CD4-positive, alpha-beta T cell (primary cell): ENCODE data around the gene ZNF813. TPM values are rescaled to one million over a fixed set of nuclear protein-coding genes. Genes with fewer than 3 reads are reported as not detected.

Source experiments
- ATAC-seq: fragments of 200-7000 bp; cut with Tn5 transposase; one replicate; pipeline ENCODE4 v1.10.0; 2022; ENCODE audit warnings: mild to moderate bottlenecking; ENCODE audit not compliant: poor library complexity
- CTCF ChIA-PET: fragments of 350-600 bp; sonication (Branson Sonifier 250); formaldehyde crosslinking; loops from one replicate; lab custom pipeline; 2021; ENCODE audit warnings: antibody characterized with exemption, inconsistent platforms; lab: Charles Lee
- POLR2A ChIA-PET: fragments of 350-600 bp; sonication (Branson Sonifier 250); formaldehyde crosslinking; loops from one replicate; lab custom pipeline; 2021; ENCODE audit warnings: antibody characterized with exemption, inconsistent platforms; lab: Charles Lee
- DNase-seq, 14 experiments: peaks; one replicate each; pipeline ENCODE4 v3.0.0-alpha.2; 2013 to 2020; ENCODE audit warnings: mixed read lengths in 2 of 14
- H3K27ac ChIP-seq, 2 donors: one replicate each; pipeline versions ENCODE4 v1.5.1 to v1.7.0; 2013; ENCODE audit warnings: low read length in 2 of 2, low read depth in 1 of 2, mild to moderate bottlenecking in 1 of 2
- H3K27me3 ChIP-seq, 2 experiments: 1 replicate in 1 of 2; 2 replicates in 1 of 2; pipeline versions ENCODE4 v1.6.1 to v1.7.0; 2013; ENCODE audit warnings: low read length in 2 of 2, control low read depth in 1 of 2, mild to moderate bottlenecking in 1 of 2, moderate library complexity in 1 of 2; ENCODE audit not compliant: insufficient read depth in 2 of 2, control insufficient read depth in 1 of 2
- H3K36me3 ChIP-seq: one replicate; pipeline ENCODE4 v1.6.1; 2013; ENCODE audit warnings: low read length, control low read depth; ENCODE audit not compliant: insufficient read depth
- H3K4me1 ChIP-seq: one replicate; pipeline ENCODE4 v1.6.1; 2013; ENCODE audit warnings: low read length, control low read depth; ENCODE audit not compliant: insufficient read depth
- H3K4me3 ChIP-seq: one replicate; pipeline ENCODE4 v1.5.1; 2013; ENCODE audit warnings: mild to moderate bottlenecking, low read length, moderate library complexity
- H3K9me3 ChIP-seq, 2 experiments: 1 replicate in 1 of 2; 2 replicates in 1 of 2; pipeline versions ENCODE4 v1.6.1 to v1.7.0; 2013; ENCODE audit warnings: low read length in 2 of 2, mild to moderate bottlenecking in 2 of 2, control low read depth in 1 of 2, moderate library complexity in 1 of 2; ENCODE audit not compliant: control insufficient read depth in 1 of 2, insufficient read depth in 1 of 2
- H3K27ac Mint-ChIP-seq: one replicate; pipeline ENCODE4 v1.8.0; 2020; ENCODE audit warnings: mixed read lengths
- H3K27me3 Mint-ChIP-seq: one replicate; pipeline ENCODE4 v1.8.0; 2021; ENCODE audit warnings: mixed read lengths
- H3K36me3 Mint-ChIP-seq: one replicate; pipeline ENCODE4 v1.8.0; 2021; ENCODE audit warnings: low read depth, mixed read lengths
- H3K4me1 Mint-ChIP-seq: one replicate; pipeline ENCODE4 v1.8.0; 2021; ENCODE audit warnings: low read depth, mixed read lengths
- H3K4me3 Mint-ChIP-seq: one replicate; pipeline ENCODE4 v1.8.0; 2020; ENCODE audit warnings: mild to moderate bottlenecking, mixed read lengths
- H3K9me3 Mint-ChIP-seq: one replicate; pipeline ENCODE4 v1.8.0; 2020; ENCODE audit warnings: mixed read lengths
- CTCF ChIP-seq: fragments of 200-600 bp; IDR thresholded peaks from one replicate; pipeline ENCODE4 v1.8.0; 2022; ENCODE audit warnings: antibody characterized with exemption, mild to moderate bottlenecking
- intact Hi-C, 2 experiments: fragments of 100-400 bp; cut with DNase I in 1 of 2; cut with micrococcal nuclease in 1 of 2; formaldehyde crosslinking; loops; one replicate each; pipeline versions ENCODE4 v1.15.1 to v1.9.0; 2023 to 2025; cut with DNase I, micrococcal nuclease
- total RNA-seq, 174 experiments: library from RNA in 2 of 174; stranded (reverse) in 2 of 174; gene quantifications; one replicate each; pipeline ENCODE4 v1.2.3 and lab custom pipeline; 2021 to 2026

Gene ZNF813
- total RNA-seq, 2 experiments from 2014 or later, result 2.0 to 2.7 TPM

GRCh38 chr19:53517114-53517741 lies 49.7 kb downstream of the ZNF813 start:
- ChIA-PET CTCF (interaction anchor here (1.0 kb wide), 1 partner anchor 321 kb away, joined by 4 read pairs; no protein-coding TSS in a partner anchor), POLR2A (no interaction called here)
- H3K27ac ChIP-seq, result no peak overlapping the region
- H3K9me3 Mint-ChIP-seq, result peaks cover 9% of the 10 kb centered on the region
- intact Hi-C loops, result loop anchor here in 1 of 2 experiments (5.0 to 10.0 kb wide), 2 partner anchors 50 to 412 kb away; partner anchors contain the start of genes ZNF160 and ZNF813
- peaks cover 15% of the 10 kb centered on the region for H3K4me1 Mint-ChIP-seq
- no peaks in the 10 kb centered on the region for H3K27me3 Mint-ChIP-seq
- TF ChIP-seq CTCF, result no peak
- ATAC-seq (no peak), DNase-seq (no peak)
- H3K36me3 ChIP-seq, result no peaks in the 10 kb centered on the region
- no peaks in the 10 kb centered on the region for H3K27me3 ChIP-seq
- peaks cover 9 to 31% of the 10 kb centered on the region in 2 experiments for H3K9me3 ChIP-seq
- peaks cover 20% of the 10 kb centered on the region for H3K36me3 Mint-ChIP-seq
- peaks cover 18% of the 10 kb centered on the region for H3K4me1 ChIP-seq
- no peak overlapping the region for H3K27ac Mint-ChIP-seq
- H3K4me3 ChIP-seq, result no peak overlapping the region
- no peak overlapping the region for H3K4me3 Mint-ChIP-seq

GRCh38 chr19:53518121-53518520 lies 50.6 kb downstream of the ZNF813 start:
- Histone ChIP-seq H3K4me1 (peaks cover 18% of the 10 kb centered on the region), H3K4me3 (no peak overlapping the region), H3K27ac (no peak overlapping the region), H3K9me3 (peaks cover 9 to 31% of the 10 kb centered on the region in 2 experiments), H3K36me3 (no peaks in the 10 kb centered on the region), H3K27me3 (no peaks in the 10 kb centered on the region)
- H3K27me3 Mint-ChIP-seq, result no peaks in the 10 kb centered on the region
- ATAC-seq (no peak), DNase-seq (no peak)
- no peak overlapping the region for H3K27ac Mint-ChIP-seq
- TF ChIP-seq CTCF, result no peak
- H3K9me3 Mint-ChIP-seq, result peaks cover 9% of the 10 kb centered on the region
- peaks cover 26% of the 10 kb centered on the region for H3K36me3 Mint-ChIP-seq
- intact Hi-C loops, result loop anchor here in 1 of 2 experiments (5.0 to 10.0 kb wide), 2 partner anchors 51 to 413 kb away; partner anchors contain the start of genes ZNF160 and ZNF813
- H3K4me3 Mint-ChIP-seq, result no peak overlapping the region
- ChIA-PET CTCF (no interaction called here), POLR2A (no interaction called here)
- peaks cover 20% of the 10 kb centered on the region for H3K4me1 Mint-ChIP-seq

GRCh38 chr19:53518716-53519115 lies 51.2 kb downstream of the ZNF813 start:
- peaks cover 9% of the 10 kb centered on the region for H3K9me3 Mint-ChIP-seq
- Histone ChIP-seq H3K27me3 (no peaks in the 10 kb centered on the region), H3K36me3 (no peaks in the 10 kb centered on the region), H3K9me3 (peaks cover 9 to 31% of the 10 kb centered on the region in 2 experiments), H3K4me1 (peaks cover 18% of the 10 kb centered on the region), H3K27ac (no peak overlapping the region), H3K4me3 (no peak overlapping the region)
- no peak overlapping the region for H3K4me3 Mint-ChIP-seq
- DNase-seq (no peak), ATAC-seq (no peak)
- intact Hi-C loops, result loop anchor here in 1 of 2 experiments (5.0 to 10.0 kb wide), 2 partner anchors 51 to 414 kb away; partner anchors contain the start of genes ZNF160 and ZNF813
- H3K27me3 Mint-ChIP-seq, result no peaks in the 10 kb centered on the region
- CTCF ChIA-PET, result no interaction called here
- POLR2A ChIA-PET, result no interaction called here
- H3K4me1 Mint-ChIP-seq, result peaks cover 20% of the 10 kb centered on the region
- peaks cover 30% of the 10 kb centered on the region for H3K36me3 Mint-ChIP-seq
- no peak overlapping the region for H3K27ac Mint-ChIP-seq
- TF ChIP-seq CTCF, result no peak
